ENCODE results near the gene LCNL1.
"Not testable (repeated sequence)": the region's sequence is repeated elsewhere in the genome, so short reads cannot be mapped to it uniquely, and the experiment has no call there.

Gene LCNL1

DNA sequence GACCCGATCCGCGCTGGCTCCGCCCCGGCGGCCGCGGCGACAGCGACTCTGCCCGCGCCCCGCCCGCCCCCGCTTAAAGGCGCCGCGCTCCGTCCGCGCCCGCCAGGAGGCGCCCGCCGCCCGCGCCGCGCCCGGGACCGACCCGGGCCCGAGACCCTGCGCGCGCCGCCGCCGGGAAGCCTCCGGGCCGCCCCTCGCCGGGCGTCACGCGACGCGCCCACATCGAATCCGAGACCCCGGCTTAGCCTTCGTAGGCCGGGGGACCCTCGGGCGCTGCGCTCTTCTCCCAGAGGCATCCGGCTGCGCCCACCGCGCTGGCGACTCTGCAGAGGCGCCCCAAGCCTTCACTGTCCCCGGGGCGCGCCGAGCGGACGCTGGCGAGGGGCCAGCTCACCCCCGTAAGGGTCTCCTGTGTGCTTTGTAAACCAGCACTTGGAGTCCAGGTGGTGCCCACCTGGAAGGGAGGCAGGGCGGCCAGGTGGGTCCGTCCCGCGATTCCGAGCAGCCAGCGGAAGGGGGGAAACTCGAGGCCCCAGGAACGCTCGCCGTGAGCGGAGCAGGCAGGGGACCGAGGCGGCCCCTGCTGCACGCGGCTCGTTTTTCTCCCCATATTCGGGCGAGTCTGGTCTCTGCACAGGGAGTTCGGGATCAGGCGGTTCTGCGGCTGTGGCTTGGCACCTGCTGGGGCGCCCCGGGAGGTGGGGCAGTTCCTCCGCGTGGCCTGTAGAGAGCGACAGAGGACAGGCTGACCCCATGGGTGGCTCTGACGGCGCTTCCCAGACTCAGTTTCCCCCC is 45.7 kb downstream of the LCNL1 start:
- DNase-seq = peak; percentile 82

GRCh38 chr9:137029058-137029936 is 46.5 kb downstream of the LCNL1 start:
- peak; percentile 87 for DNase-seq

GRCh38 chr9:137030006-137030405 is 47.2 kb downstream of the LCNL1 start:
- no peak for DNase-seq

GRCh38 chr9:137030538-137031527 is 48.0 kb downstream of the LCNL1 start:
- no peak for DNase-seq

GRCh38 chr9:137031904-137032640 is 49.3 kb downstream of the LCNL1 start, which contains the start of gene FUT7:
FUT7 (minus strand) TSS chr9:137032088; CDS start chr9:137031991, 97 bp downstream.
- DNase-seq = no peak

- DNase-seq = no peak
These were observed 50.1 kb downstream of the LCNL1 start for GRCh38 chr9:137032858-137033257.

- not testable (repeated sequence) for DNase-seq
These were observed 50.7 kb downstream of the LCNL1 start for GRCh38 chr9:137033481-137033880.

GRCh38 chr9:137034039-137034708 is 51.4 kb downstream of the LCNL1 start:
- no peak for DNase-seq

DNA sequence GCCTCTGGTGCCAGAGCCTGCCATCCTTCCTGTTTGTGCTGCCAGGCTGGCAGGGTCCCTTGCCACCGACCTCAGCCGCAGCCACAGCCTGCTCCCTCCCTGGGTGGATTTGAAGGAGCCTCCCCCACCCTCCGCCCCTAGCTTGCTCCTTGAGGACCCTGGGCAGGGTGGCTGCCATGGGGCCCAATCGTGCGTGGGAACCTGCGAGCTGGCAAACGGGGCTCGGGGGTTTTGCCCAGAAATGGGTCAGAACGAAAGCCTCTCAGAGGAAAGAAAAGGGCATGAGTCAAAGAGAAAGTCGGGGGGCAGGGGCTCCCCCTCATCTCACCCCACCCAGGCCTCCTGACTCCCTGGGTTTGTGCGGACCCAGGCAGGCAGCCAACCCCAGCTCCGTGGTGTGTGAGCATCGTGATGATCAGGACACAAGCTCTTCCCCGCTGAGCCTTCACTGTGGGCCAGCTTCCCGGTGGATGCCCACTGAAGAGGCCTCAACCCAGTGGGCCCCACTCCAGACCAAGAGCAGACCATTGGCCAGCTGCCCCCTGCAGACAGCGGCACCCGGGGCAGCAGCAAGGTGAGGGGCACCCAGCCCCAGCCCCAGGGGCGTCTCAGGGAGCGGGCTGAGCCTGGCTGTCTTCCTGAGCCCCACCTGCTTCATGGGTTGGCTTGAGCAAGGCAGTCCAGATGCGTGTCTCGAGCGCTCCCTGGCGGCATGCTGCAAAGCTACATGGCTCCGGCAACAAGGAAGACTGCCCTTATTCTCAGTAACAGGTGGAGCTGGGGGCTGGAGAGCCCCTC is 52.1 kb downstream of the LCNL1 start:
- peak; percentile 94 for DNase-seq
